ENCODE measurements around the gene RAB40C. TPM values are rescaled to one million over a fixed set of nuclear protein-coding genes. Genes with fewer than 3 reads are reported as not detected.

Gene RAB40C
- total and polyA plus RNA-seq, 3 donors from 2014 or later, result 27.6 to 51.2 (median 47.9) TPM

- no peaks in the 10 kb centered on the region for H3K27me3 ChIP-seq
- intact Hi-C loops (cut with DNase I; ENCODE audit: low total_unique reads), result loop anchor here (10.0 kb wide), 2 partner anchors 46 to 76 kb away; partner anchors contain the start of genes METTL26, RHOT2 and WFIKKN1
- H3K9me3 ChIP-seq, result no peaks in the 10 kb centered on the region
- 1% methylated on average over 19 to 70 of the region's 107 CpGs for WGBS, 2 donors
- H3K4me3 ChIP-seq, result peak overlapping the region; percentile 84 to 86
- H3K27ac ChIP-seq, result peak overlapping the region; percentile 96 to 98
- no peak for TF ChIP-seq POLR2A (IDR thresholded peaks at IDR 0.05)
- TF ChIP-seq, protein P1, sequence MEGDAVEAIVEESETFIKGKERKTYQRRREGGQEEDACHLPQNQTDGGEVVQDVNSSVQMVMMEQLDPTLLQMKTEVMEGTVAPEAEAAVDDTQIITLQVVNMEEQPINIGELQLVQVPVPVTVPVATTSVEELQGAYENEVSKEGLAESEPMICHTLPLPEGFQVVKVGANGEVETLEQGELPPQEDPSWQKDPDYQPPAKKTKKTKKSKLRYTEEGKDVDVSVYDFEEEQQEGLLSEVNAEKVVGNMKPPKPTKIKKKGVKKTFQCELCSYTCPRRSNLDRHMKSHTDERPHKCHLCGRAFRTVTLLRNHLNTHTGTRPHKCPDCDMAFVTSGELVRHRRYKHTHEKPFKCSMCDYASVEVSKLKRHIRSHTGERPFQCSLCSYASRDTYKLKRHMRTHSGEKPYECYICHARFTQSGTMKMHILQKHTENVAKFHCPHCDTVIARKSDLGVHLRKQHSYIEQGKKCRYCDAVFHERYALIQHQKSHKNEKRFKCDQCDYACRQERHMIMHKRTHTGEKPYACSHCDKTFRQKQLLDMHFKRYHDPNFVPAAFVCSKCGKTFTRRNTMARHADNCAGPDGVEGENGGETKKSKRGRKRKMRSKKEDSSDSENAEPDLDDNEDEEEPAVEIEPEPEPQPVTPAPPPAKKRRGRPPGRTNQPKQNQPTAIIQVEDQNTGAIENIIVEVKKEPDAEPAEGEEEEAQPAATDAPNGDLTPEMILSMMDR (IDR thresholded peaks at IDR 0.05), result no peak
- peak; percentile 99 for DNase-seq
- H3K4me1 ChIP-seq, result peaks cover 33% of the 10 kb centered on the region
- H3K36me3 ChIP-seq (ENCODE audit: low read depth, missing control alignments), result no peaks in the 10 kb centered on the region
Measured at GRCh38 chr16:588889-589657, 793 bp upstream of the RAB40C start.

- TF ChIP-seq, protein P1 (IDR thresholded peaks at IDR 0.05), result no peak
- TF ChIP-seq POLR2A (IDR thresholded peaks at IDR 0.05), result no peak
- H3K4me3 ChIP-seq, result peak overlapping the region; percentile 75 to 81
- intact Hi-C loops (cut with DNase I; ENCODE audit: low total_unique reads), result no loop called here
- H3K27ac ChIP-seq, result peak overlapping the region; percentile 2 to 74
- DNase-seq, result no peak
- peaks cover 33% of the 10 kb centered on the region for H3K4me1 ChIP-seq
- no peaks in the 10 kb centered on the region for H3K27me3 ChIP-seq
- H3K9me3 ChIP-seq, result no peaks in the 10 kb centered on the region
- 0% methylated on average over 8 to 64 of the region's 71 CpGs for whole genome bisulfite sequencing, 2 donors
- H3K36me3 ChIP-seq (ENCODE audit: low read depth, missing control alignments), result no peaks in the 10 kb centered on the region
Measured at GRCh38 chr16:590188-590814, 435 bp downstream of the RAB40C start.

GRCh38 chr16:590815-591200 lies 942 bp downstream of the RAB40C start:
- peak overlapping the region; percentile 75 to 81 for H3K4me3 ChIP-seq
- no peaks in the 10 kb centered on the region for H3K27me3 ChIP-seq
- intact Hi-C loops (cut with DNase I; ENCODE audit: low total_unique reads), result no loop called here
- DNase-seq, result no peak
- H3K4me1 ChIP-seq, result peaks cover 33% of the 10 kb centered on the region
- H3K27ac ChIP-seq, result peak overlapping the region in 1 of 2 donors; percentile 2
- 32 to 38% methylated on average over 10 of the region's 10 CpGs for WGBS, 2 donors
- no peaks in the 10 kb centered on the region for H3K9me3 ChIP-seq
- TF ChIP-seq, protein P1 (IDR thresholded peaks at IDR 0.05), result no peak
- TF ChIP-seq POLR2A (IDR thresholded peaks at IDR 0.05), result no peak
- no peaks in the 10 kb centered on the region for H3K36me3 ChIP-seq (ENCODE audit: low read depth, missing control alignments)

GRCh38 chr16:591231-591630 lies 1.4 kb downstream of the RAB40C start:
- no peaks in the 10 kb centered on the region for H3K27me3 ChIP-seq
- WGBS, 2 donors, result 64 to 78% methylated on average over 8 of the region's 8 CpGs
- no peak overlapping the region for H3K27ac ChIP-seq
- no peak overlapping the region for H3K4me3 ChIP-seq
- H3K36me3 ChIP-seq (ENCODE audit: low read depth, missing control alignments), result no peaks in the 10 kb centered on the region
- intact Hi-C loops (cut with DNase I; ENCODE audit: low total_unique reads), result no loop called here
- H3K4me1 ChIP-seq, result peaks cover 33% of the 10 kb centered on the region
- H3K9me3 ChIP-seq, result no peaks in the 10 kb centered on the region
- DNase-seq, result no peak
- no peak for TF ChIP-seq POLR2A (IDR thresholded peaks at IDR 0.05)
- TF ChIP-seq, protein P1 (IDR thresholded peaks at IDR 0.05), result no peak
